ENCODE measurements around the gene GRIP2.

DNA sequence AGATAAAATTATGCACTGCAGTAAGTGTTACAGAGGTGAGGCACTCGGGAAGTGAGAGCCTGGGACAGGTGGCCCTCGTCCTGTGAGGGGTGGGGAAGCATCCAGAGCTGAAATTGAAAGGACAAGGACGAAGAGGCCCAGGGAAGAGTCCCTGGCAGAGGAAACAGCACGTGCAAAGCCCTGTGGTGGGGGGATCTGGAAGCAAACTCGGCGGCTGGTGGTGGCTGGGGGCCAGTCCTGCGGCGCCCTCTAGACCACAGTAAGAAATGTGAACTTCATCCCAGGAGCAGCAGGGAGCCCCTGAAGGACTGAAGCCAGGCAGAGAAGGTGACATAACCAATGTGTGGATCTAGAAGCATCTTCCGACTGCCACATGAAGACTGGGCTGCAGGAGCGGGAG lies 42.8 kb downstream of the GRIP2 start:
- TF ChIP-seq, protein P1, sequence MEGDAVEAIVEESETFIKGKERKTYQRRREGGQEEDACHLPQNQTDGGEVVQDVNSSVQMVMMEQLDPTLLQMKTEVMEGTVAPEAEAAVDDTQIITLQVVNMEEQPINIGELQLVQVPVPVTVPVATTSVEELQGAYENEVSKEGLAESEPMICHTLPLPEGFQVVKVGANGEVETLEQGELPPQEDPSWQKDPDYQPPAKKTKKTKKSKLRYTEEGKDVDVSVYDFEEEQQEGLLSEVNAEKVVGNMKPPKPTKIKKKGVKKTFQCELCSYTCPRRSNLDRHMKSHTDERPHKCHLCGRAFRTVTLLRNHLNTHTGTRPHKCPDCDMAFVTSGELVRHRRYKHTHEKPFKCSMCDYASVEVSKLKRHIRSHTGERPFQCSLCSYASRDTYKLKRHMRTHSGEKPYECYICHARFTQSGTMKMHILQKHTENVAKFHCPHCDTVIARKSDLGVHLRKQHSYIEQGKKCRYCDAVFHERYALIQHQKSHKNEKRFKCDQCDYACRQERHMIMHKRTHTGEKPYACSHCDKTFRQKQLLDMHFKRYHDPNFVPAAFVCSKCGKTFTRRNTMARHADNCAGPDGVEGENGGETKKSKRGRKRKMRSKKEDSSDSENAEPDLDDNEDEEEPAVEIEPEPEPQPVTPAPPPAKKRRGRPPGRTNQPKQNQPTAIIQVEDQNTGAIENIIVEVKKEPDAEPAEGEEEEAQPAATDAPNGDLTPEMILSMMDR (conservative IDR thresholded peaks at IDR 0.05; ENCODE audit: low read length), result peak; percentile 66
- no peak for TF ChIP-seq EZH2phosphoT487 (IDR thresholded peaks at IDR 0.05; ENCODE audit: borderline replicate concordance, low read depth, low read length)

All from OCI-LY7 (cell line).